HL-60 (cell line): Measurements from ENCODE around the gene ZNF444.

Source experiments
- DNase-seq, 2 experiments: peaks; one replicate each; pipeline ENCODE4 v3.0.0-alpha.2; 2010 to 2020; ENCODE audit warnings: low read depth in 1 of 2, low spot score in 1 of 2
- H3K27ac ChIP-seq: fragments of 250-450 bp; sonication (Bioruptor Pico); replicated peaks from 2 replicates; pipeline ENCODE4 v1.5.1; 2020; ENCODE audit warnings: mild to moderate bottlenecking, moderate library complexity
- H3K27me3 ChIP-seq: fragments of 250-450 bp; sonication (Bioruptor Pico); 2 replicates; pipeline ENCODE4 v1.5.1; 2021; ENCODE audit warnings: mild to moderate bottlenecking, moderate library complexity; ENCODE audit not compliant: insufficient read depth, poor library complexity, severe bottlenecking
- H3K4me3 ChIP-seq: replicated peaks from 2 replicates; pipeline ENCODE4 v1.5.1; 2011; ENCODE audit warnings: mild to moderate bottlenecking, control low read depth, low read length; ENCODE audit not compliant: insufficient read depth
- GABPA ChIP-seq: IDR thresholded peaks from 2 replicates; pipeline ENCODE4 v1.6.1; 2012; ENCODE audit warnings: low read depth
- POLR2AphosphoS5 ChIP-seq: IDR thresholded peaks from 2 replicates; pipeline ENCODE4 v1.6.1; 2012; ENCODE audit warnings: low read depth
- SPI1 ChIP-seq: IDR thresholded peaks from 2 replicates; pipeline ENCODE4 v1.6.1; 2012; ENCODE audit warnings: low read depth, mild to moderate bottlenecking, borderline replicate concordance
- TF ChIP-seq, protein P1 (sequence below): IDR thresholded peaks from one replicate; pipeline ENCODE4 v1.5.1; 2011; ENCODE audit warnings: low read length, control low read depth, inconsistent platforms; ENCODE audit not compliant: insufficient read depth
- TF ChIP-seq, protein P2 (sequence below): IDR thresholded peaks from 2 replicates; pipeline ENCODE4 v1.6.1; 2012; ENCODE audit warnings: low read depth; ENCODE audit not compliant: insufficient replicate concordance

Gene ZNF444

GRCh38 chr19:56150358-56150757, 9.3 kb downstream of the ZNF444 start:
- no peak overlapping the region for H3K27ac ChIP-seq
- no peak for DNase-seq
- H3K27me3 ChIP-seq, result no peaks in the 10 kb centered on the region
- H3K4me3 ChIP-seq, result no peak overlapping the region
- TF ChIP-seq POLR2AphosphoS5 (no peak), GABPA (no peak), SPI1 (no peak)
- TF ChIP-seq, protein P1, sequence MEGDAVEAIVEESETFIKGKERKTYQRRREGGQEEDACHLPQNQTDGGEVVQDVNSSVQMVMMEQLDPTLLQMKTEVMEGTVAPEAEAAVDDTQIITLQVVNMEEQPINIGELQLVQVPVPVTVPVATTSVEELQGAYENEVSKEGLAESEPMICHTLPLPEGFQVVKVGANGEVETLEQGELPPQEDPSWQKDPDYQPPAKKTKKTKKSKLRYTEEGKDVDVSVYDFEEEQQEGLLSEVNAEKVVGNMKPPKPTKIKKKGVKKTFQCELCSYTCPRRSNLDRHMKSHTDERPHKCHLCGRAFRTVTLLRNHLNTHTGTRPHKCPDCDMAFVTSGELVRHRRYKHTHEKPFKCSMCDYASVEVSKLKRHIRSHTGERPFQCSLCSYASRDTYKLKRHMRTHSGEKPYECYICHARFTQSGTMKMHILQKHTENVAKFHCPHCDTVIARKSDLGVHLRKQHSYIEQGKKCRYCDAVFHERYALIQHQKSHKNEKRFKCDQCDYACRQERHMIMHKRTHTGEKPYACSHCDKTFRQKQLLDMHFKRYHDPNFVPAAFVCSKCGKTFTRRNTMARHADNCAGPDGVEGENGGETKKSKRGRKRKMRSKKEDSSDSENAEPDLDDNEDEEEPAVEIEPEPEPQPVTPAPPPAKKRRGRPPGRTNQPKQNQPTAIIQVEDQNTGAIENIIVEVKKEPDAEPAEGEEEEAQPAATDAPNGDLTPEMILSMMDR, result no peak
- TF ChIP-seq, protein P2, sequence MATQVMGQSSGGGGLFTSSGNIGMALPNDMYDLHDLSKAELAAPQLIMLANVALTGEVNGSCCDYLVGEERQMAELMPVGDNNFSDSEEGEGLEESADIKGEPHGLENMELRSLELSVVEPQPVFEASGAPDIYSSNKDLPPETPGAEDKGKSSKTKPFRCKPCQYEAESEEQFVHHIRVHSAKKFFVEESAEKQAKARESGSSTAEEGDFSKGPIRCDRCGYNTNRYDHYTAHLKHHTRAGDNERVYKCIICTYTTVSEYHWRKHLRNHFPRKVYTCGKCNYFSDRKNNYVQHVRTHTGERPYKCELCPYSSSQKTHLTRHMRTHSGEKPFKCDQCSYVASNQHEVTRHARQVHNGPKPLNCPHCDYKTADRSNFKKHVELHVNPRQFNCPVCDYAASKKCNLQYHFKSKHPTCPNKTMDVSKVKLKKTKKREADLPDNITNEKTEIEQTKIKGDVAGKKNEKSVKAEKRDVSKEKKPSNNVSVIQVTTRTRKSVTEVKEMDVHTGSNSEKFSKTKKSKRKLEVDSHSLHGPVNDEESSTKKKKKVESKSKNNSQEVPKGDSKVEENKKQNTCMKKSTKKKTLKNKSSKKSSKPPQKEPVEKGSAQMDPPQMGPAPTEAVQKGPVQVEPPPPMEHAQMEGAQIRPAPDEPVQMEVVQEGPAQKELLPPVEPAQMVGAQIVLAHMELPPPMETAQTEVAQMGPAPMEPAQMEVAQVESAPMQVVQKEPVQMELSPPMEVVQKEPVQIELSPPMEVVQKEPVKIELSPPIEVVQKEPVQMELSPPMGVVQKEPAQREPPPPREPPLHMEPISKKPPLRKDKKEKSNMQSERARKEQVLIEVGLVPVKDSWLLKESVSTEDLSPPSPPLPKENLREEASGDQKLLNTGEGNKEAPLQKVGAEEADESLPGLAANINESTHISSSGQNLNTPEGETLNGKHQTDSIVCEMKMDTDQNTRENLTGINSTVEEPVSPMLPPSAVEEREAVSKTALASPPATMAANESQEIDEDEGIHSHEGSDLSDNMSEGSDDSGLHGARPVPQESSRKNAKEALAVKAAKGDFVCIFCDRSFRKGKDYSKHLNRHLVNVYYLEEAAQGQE, result no peak

DNA sequence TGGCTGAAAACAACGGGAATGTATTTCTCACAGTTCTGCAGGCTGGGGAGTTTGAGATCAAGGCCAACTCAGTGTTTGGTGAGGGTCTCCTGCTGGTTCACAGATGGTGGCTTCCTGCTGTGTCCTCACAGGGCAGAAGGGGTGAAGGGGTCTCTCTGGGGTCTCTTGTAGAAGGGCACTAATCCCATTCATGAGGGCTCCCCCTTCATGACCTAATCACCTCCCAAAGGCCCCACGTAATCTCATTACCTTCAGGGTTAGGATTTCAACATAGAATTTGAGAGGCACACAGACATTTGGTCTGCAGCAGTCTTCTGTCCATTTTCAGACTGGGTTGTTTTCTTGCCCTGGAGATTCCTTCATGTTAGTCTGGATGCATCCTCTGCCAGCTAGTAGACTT, 11.6 kb downstream of the ZNF444 start:
- Histone ChIP-seq H3K27me3 (no peaks in the 10 kb centered on the region), H3K27ac (no peak overlapping the region), H3K4me3 (no peak overlapping the region)
- no peak for DNase-seq
- TF ChIP-seq, protein P1, result no peak
- TF ChIP-seq SPI1 (no peak), GABPA (no peak), POLR2AphosphoS5 (no peak)
- TF ChIP-seq, protein P2, result no peak

DNA sequence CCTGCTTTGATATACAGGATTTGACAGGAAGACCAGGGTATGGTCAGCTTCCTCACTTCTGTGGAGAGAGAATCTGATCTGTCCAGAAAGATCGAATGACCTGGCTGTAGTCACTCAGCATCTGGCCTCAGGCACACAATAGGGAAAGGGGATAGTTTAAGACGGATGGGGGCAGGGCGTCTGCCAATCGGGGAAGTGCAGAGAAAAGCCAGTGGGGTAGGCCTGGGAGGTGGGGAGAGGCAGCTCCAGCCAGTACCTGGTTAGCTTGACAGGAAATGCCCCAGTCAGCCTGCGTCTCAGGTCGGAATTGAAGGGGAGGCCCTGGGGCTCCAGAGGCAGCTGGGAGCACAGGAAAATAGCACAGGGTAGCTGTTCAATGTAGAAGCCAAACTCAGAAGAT, 12.4 kb downstream of the ZNF444 start:
- TF ChIP-seq POLR2AphosphoS5, result no peak
- TF ChIP-seq SPI1, result no peak
- no peak for TF ChIP-seq GABPA
- TF ChIP-seq, protein P2, result no peak
- TF ChIP-seq, protein P1, result no peak
- H3K4me3 ChIP-seq, result no peak overlapping the region
- no peaks in the 10 kb centered on the region for H3K27me3 ChIP-seq
- H3K27ac ChIP-seq, result no peak overlapping the region
- DNase-seq, result no peak
